NT2/D1 (cell line): ENCODE results near the gene GMDS.

Source experiments
- SUZ12 ChIP-seq: IDR thresholded peaks from 2 replicates; pipeline ENCODE4 v1.6.1; 2011; ENCODE audit not compliant: insufficient read length, insufficient read depth; ENCODE audit errors: extremely low read depth
- YY1 ChIP-seq: IDR thresholded peaks from 2 replicates; pipeline ENCODE4 v1.6.1; 2011; ENCODE audit not compliant: insufficient read length, insufficient read depth
- ZNF274 ChIP-seq: IDR thresholded peaks from 2 replicates; pipeline ENCODE4 v1.6.1; 2011; ENCODE audit warnings: mild to moderate bottlenecking, low read depth, low read length

GRCh38 chr6:1652842-1653241 is 592.6 kb downstream of the GMDS start:
- TF ChIP-seq SUZ12: no peak
- TF ChIP-seq YY1: no peak
- no peak for TF ChIP-seq ZNF274
